ENCODE measurements around the gene NFKBIE. TPM values are rescaled to one million over a fixed set of nuclear protein-coding genes. Genes with fewer than 3 reads are reported as not detected.

NFKBIE gene
- total and polyA plus RNA-seq, 2 of the 13 experiments (the other 11 are each of a cell fraction or from before 2014, with no cell fraction given), result 6.7 to 14.5 TPM

- TF ChIP-seq ZNF264 (CRISPR knock-in tag; IDR thresholded peaks at IDR 0.05) (no peak), AGO2 (optimal IDR thresholded peaks at IDR 0.05; ENCODE audit: low read depth, low read length) (peak; percentile 58), SNRNP70 (IDR thresholded peaks at IDR 0.05; ENCODE audit: low read depth, low read length) (no peak), CREB3 (CRISPR knock-in tag; IDR thresholded peaks at IDR 0.05) (no peak), ZNF713 (CRISPR knock-in tag; IDR thresholded peaks at IDR 0.05) (no peak), TBP (CRISPR knock-in tag; IDR thresholded peaks at IDR 0.05) (no peak), SYNCRIP (IDR thresholded peaks at IDR 0.05; ENCODE audit: insufficient read depth, low read depth, low read length) (no peak), POLR2A (IDR thresholded peaks at IDR 0.05; ENCODE audit: insufficient read depth in 1 of 2, low read depth in 2 of 2, low read length in 2 of 2) (peak in 1 of 2 experiments; percentile 82; a peak in 2 of 4 replicates), ZNF772 (CRISPR knock-in tag; IDR thresholded peaks at IDR 0.05) (no peak), KLF9 (CRISPR knock-in tag; IDR thresholded peaks at IDR 0.05; ENCODE audit: low read depth) (no peak), ZNF280B (CRISPR knock-in tag; IDR thresholded peaks at IDR 0.05; ENCODE audit: borderline replicate concordance) (peak; percentile 57; the same call in 1 of the 2 replicates), ZNF557 (CRISPR knock-in tag; IDR thresholded peaks at IDR 0.05) (no peak)
- TF ChIP-seq, protein P1, sequence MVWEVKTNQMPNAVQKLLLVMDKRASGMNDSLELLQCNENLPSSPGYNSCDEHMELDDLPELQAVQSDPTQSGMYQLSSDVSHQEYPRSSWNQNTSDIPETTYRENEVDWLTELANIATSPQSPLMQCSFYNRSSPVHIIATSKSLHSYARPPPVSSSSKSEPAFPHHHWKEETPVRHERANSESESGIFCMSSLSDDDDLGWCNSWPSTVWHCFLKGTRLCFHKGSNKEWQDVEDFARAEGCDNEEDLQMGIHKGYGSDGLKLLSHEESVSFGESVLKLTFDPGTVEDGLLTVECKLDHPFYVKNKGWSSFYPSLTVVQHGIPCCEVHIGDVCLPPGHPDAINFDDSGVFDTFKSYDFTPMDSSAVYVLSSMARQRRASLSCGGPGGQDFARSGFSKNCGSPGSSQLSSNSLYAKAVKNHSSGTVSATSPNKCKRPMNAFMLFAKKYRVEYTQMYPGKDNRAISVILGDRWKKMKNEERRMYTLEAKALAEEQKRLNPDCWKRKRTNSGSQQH (CRISPR knock-in tag; IDR thresholded peaks at IDR 0.05; ENCODE audit: low read depth), result 0 out of 2 replicates have a peak, but pooled peaks have one; percentile 31
- TF ChIP-seq, protein P2, sequence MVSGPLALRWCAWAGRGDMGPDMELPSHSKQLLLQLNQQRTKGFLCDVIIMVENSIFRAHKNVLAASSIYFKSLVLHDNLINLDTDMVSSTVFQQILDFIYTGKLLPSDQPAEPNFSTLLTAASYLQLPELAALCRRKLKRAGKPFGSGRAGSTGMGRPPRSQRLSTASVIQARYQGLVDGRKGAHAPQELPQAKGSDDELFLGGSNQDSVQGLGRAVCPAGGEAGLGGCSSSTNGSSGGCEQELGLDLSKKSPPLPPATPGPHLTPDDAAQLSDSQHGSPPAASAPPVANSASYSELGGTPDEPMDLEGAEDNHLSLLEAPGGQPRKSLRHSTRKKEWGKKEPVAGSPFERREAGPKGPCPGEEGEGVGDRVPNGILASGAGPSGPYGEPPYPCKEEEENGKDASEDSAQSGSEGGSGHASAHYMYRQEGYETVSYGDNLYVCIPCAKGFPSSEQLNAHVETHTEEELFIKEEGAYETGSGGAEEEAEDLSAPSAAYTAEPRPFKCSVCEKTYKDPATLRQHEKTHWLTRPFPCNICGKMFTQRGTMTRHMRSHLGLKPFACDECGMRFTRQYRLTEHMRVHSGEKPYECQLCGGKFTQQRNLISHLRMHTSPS (CRISPR knock-in tag; IDR thresholded peaks at IDR 0.05; ENCODE audit: low read depth), result no peak
- TF ChIP-seq, protein P3, sequence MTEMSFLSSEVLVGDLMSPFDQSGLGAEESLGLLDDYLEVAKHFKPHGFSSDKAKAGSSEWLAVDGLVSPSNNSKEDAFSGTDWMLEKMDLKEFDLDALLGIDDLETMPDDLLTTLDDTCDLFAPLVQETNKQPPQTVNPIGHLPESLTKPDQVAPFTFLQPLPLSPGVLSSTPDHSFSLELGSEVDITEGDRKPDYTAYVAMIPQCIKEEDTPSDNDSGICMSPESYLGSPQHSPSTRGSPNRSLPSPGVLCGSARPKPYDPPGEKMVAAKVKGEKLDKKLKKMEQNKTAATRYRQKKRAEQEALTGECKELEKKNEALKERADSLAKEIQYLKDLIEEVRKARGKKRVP (CRISPR knock-in tag; IDR thresholded peaks at IDR 0.05), result no peak
Measured at GRCh38 chr6:44255105-44255808, 10.1 kb downstream of the NFKBIE start (continued).

Data from HepG2 (cell line).